Measurements from ENCODE around the gene PGRMC2. TPM values are rescaled to one million over a fixed set of nuclear protein-coding genes. Genes with fewer than 3 reads are reported as not detected.

Gene PGRMC2
- total and polyA plus RNA-seq, 2 experiments from 2014 or later: 14.0 to 38.9 TPM

GRCh38 chr4:128329638-128330037 lies 42.0 kb upstream of the PGRMC2 start:
- H3K4me3 ChIP-seq: no peak overlapping the region
- no peak overlapping the region for H3K27ac ChIP-seq
- no peaks in the 10 kb centered on the region for H3K9me3 ChIP-seq (ENCODE audit: low read depth)
- no peaks in the 10 kb centered on the region for H3K27me3 ChIP-seq
- peaks cover 16% of the 10 kb centered on the region for H3K4me1 ChIP-seq (ENCODE audit: low read depth)
- DNase-seq (ENCODE audit: low read depth in 1 of 2, low spot score in 1 of 2): no peak
- no peaks in the 10 kb centered on the region for H3K36me3 ChIP-seq
- no peak for TF ChIP-seq CTCF (IDR thresholded peaks at IDR 0.05; ENCODE audit: low read depth, low read length)

- Histone ChIP-seq H3K4me3 (no peak overlapping the region), H3K27me3 (no peaks in the 10 kb centered on the region), H3K36me3 (no peaks in the 10 kb centered on the region), H3K9me3 (ENCODE audit: low read depth) (no peaks in the 10 kb centered on the region), H3K4me1 (ENCODE audit: low read depth) (peaks cover 16% of the 10 kb centered on the region), H3K27ac (no peak overlapping the region)
- no peak for DNase-seq (ENCODE audit: low read depth in 1 of 2, low spot score in 1 of 2)
- TF ChIP-seq CTCF (IDR thresholded peaks at IDR 0.05; ENCODE audit: low read depth, low read length): no peak
These were observed 40.5 kb upstream of the PGRMC2 start for GRCh38 chr4:128328106-128328505.

DNA sequence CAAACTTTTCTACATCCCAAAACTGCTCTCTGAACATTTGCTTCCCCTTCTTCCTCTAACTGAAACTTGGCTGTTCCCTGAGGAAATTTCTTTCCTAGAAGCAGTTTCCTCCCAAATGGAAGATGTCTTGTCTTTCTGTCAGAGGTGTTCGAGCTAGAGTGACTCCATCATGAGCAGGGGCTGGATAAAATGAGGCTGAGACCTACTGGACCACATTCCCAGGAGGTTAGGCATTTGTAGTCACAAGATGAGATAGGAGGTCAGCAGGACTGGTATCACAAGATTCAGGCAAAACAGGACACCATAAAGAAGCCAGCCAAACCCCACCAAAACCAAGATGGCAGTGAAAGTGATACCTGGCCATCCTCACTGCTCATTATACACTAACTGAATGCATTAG lies 35.8 kb upstream of the PGRMC2 start:
- H3K4me3 ChIP-seq: no peak overlapping the region
- no peak overlapping the region for H3K27ac ChIP-seq
- H3K4me1 ChIP-seq (ENCODE audit: low read depth): peaks cover 8% of the 10 kb centered on the region
- H3K36me3 ChIP-seq: no peaks in the 10 kb centered on the region
- H3K9me3 ChIP-seq (ENCODE audit: low read depth): no peaks in the 10 kb centered on the region
- no peak for TF ChIP-seq CTCF (IDR thresholded peaks at IDR 0.05; ENCODE audit: low read depth, low read length)
- no peak for DNase-seq (ENCODE audit: low read depth in 1 of 2, low spot score in 1 of 2)
- no peaks in the 10 kb centered on the region for H3K27me3 ChIP-seq

GRCh38 chr4:128322986-128323385 lies 35.4 kb upstream of the PGRMC2 start:
- H3K9me3 ChIP-seq (ENCODE audit: low read depth): no peaks in the 10 kb centered on the region
- H3K4me3 ChIP-seq: no peak overlapping the region
- H3K4me1 ChIP-seq (ENCODE audit: low read depth): peaks cover 6% of the 10 kb centered on the region
- no peak overlapping the region for H3K27ac ChIP-seq
- TF ChIP-seq CTCF (IDR thresholded peaks at IDR 0.05; ENCODE audit: low read depth, low read length): no peak
- DNase-seq (ENCODE audit: low read depth in 1 of 2, low spot score in 1 of 2): peak in 1 of 2 donors; percentile 51
- H3K36me3 ChIP-seq: no peaks in the 10 kb centered on the region
- no peaks in the 10 kb centered on the region for H3K27me3 ChIP-seq

DNA sequence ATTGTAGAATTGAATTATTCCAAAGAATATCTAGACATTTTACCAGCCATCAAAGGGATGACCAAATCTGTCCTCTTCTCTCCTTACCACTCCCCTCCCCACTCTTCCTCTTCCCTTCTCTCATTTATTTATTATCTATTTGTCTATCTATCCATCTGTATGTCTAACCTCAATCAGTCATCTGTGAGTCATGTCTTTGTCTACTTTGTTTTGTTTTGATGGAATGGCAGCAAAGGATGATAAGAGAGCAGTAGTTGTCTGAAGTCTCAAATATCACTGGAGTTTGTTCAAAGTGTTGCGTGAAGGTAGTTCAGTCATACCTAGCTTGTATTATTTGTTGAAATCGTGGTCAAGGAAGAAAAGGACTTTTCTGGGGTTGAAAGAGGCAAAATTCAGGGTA lies 34.7 kb upstream of the PGRMC2 start:
- Histone ChIP-seq H3K27me3 (no peaks in the 10 kb centered on the region), H3K9me3 (ENCODE audit: low read depth) (no peaks in the 10 kb centered on the region), H3K36me3 (no peaks in the 10 kb centered on the region), H3K4me1 (ENCODE audit: low read depth) (no peaks in the 10 kb centered on the region), H3K27ac (no peak overlapping the region), H3K4me3 (no peak overlapping the region)
- TF ChIP-seq CTCF (IDR thresholded peaks at IDR 0.05; ENCODE audit: low read depth, low read length): no peak
- no peak for DNase-seq (ENCODE audit: low read depth in 1 of 2, low spot score in 1 of 2)

DNA sequence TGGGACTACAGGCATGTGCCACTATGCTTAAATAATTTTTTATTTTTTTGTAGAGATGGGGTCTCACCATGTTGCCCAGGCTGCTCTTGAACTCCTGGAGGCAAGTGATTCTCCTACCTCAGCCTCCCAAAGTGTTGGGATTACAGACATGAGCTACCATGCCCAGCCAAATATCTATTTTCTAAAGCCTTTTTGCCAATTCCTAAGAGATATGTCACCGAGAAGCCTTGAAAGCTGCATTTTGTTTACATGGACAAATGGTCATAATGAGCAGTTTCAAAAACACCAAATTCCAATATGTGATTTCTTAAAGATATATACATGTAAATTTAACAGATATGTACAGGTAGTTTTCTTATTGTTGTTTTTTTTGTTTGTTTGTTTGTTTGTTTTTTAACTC lies 33.0 kb upstream of the PGRMC2 start:
- H3K9me3 ChIP-seq (ENCODE audit: low read depth): no peaks in the 10 kb centered on the region
- no peak for DNase-seq (ENCODE audit: low read depth in 1 of 2, low spot score in 1 of 2)
- no peaks in the 10 kb centered on the region for H3K27me3 ChIP-seq
- no peak for TF ChIP-seq CTCF (IDR thresholded peaks at IDR 0.05; ENCODE audit: low read depth, low read length)
- H3K4me3 ChIP-seq: no peak overlapping the region
- no peak overlapping the region for H3K27ac ChIP-seq
- H3K36me3 ChIP-seq: no peaks in the 10 kb centered on the region
- H3K4me1 ChIP-seq (ENCODE audit: low read depth): no peaks in the 10 kb centered on the region

Measured in cardiac muscle cell (in vitro differentiated cells and primary cell).